HepG2 (cell line): ENCODE data around the gene CXCL17. TPM values are rescaled to one million over a fixed set of nuclear protein-coding genes. Genes with fewer than 3 reads are reported as not detected.
A peak's percentile ranks its signal among the peaks of the same experiment; 100 is the strongest.

Source experiments
- ATAC-seq: fragments of 200-7000 bp; cut with Tn5 transposase; 3 replicates; pipeline ENCODE4 v1.9.1; 2020; ENCODE audit warnings: mild to moderate bottlenecking, moderate library complexity
- BruUV-seq: library from RNA; stranded (reverse); fragments of 400-500 nt; replicated peaks from 2 replicates; lab custom pipeline; 2021; lab: Mats Ljungman, UMichigan
- CTCF ChIA-PET: fragments of 300-600 bp; formaldehyde crosslinking; extraction: SDS; loops from one replicate; lab custom pipeline; 2021; ENCODE audit warnings: low total read pairs, inconsistent platforms, low intra/inter-chr PET ratio; lab: Yijun Ruan, JAX
- POLR2A ChIA-PET: fragments of 350-600 bp; sonication (Branson Sonifier 250); formaldehyde crosslinking; loops from one replicate; lab custom pipeline; 2020; ENCODE audit warnings: antibody characterized with exemption, inconsistent platforms; lab: Yijun Ruan, JAX
- DNase-seq: peaks from one replicate; pipeline ENCODE4 v3.0.0-alpha.2; 2015; ENCODE audit warnings: low spot score
- FAIRE-seq: peaks from 3 replicates; lab custom pipeline; 2011; peaks lifted over from hg19 to GRCh38; lab: Jason Lieb, UNC
- H2AFZ ChIP-seq: one replicate; pipeline ENCODE4 v1.6.1; 2011; ENCODE audit warnings: low read length, inconsistent platforms
- H3K27ac ChIP-seq: fragments of 300-600 bp; 3 replicates; pipeline ENCODE4 v1.8.0; 2011; ENCODE audit warnings: mixed run types, mild to moderate bottlenecking, mixed read lengths, low read length, inconsistent platforms; ENCODE audit not compliant: insufficient read depth; ENCODE audit errors: extremely low read length
- H3K27me3 ChIP-seq, 2 experiments: fragments of 200-600 bp in 1 of 2; 2 replicates in 1 of 2; 3 replicates in 1 of 2; pipeline versions ENCODE4 v1.6.0 to v1.8.0; 2011; ENCODE audit warnings: low read length in 2 of 2, mild to moderate bottlenecking in 2 of 2, moderate library complexity in 2 of 2, inconsistent platforms in 1 of 2; ENCODE audit not compliant: insufficient read depth in 2 of 2, control insufficient read depth in 1 of 2
- H3K36me3 ChIP-seq, 2 experiments: fragments of 200-600 bp in 1 of 2; replicated peaks in 1 of 2; 2 replicates in 1 of 2; 3 replicates in 1 of 2; pipeline versions ENCODE4 v1.5.1 to v1.8.0; 2011; ENCODE audit warnings: low read length in 2 of 2, inconsistent platforms in 1 of 2; ENCODE audit not compliant: insufficient read depth in 2 of 2, control insufficient read depth in 1 of 2
- H3K4me1 ChIP-seq: 2 replicates; pipeline ENCODE4 v1.5.1; 2012; ENCODE audit warnings: low read length, inconsistent platforms; ENCODE audit not compliant: insufficient read depth
- H3K4me2 ChIP-seq: 2 replicates; pipeline ENCODE4 v1.6.0; 2011; ENCODE audit warnings: low read depth, low read length, inconsistent platforms
- H3K4me3 ChIP-seq, 3 experiments: fragments of 200-600 bp in 1 of 3; sonication (generic), shearing (Covaris generic) in 1 of 3; replicated peaks in 1 of 3; 2 replicates each; pipeline ENCODE4 v1.5.1; 2011 to 2016; ENCODE audit warnings: low read length in 3 of 3, inconsistent platforms in 2 of 3, low read depth in 2 of 3, mild to moderate bottlenecking in 2 of 3, control low read depth in 1 of 3, mixed read lengths in 1 of 3; ENCODE audit not compliant: insufficient read depth in 1 of 3
- H3K79me2 ChIP-seq: one replicate; pipeline ENCODE4 v1.6.1; 2011; ENCODE audit warnings: low read length, inconsistent platforms; ENCODE audit not compliant: insufficient read depth
- H3K9ac ChIP-seq: 2 replicates; pipeline ENCODE4 v1.6.0; 2011; ENCODE audit warnings: mild to moderate bottlenecking, low read depth, low read length, inconsistent platforms; ENCODE audit not compliant: insufficient read depth
- H3K9me3 ChIP-seq: 2 replicates; pipeline ENCODE4 v1.5.1; 2012; ENCODE audit warnings: mild to moderate bottlenecking, low read length
- H4K20me1 ChIP-seq: 2 replicates; pipeline ENCODE4 v1.6.0; 2011; ENCODE audit warnings: inconsistent platforms, mild to moderate bottlenecking, low read length, moderate library complexity; ENCODE audit not compliant: insufficient read depth
- BRD4 ChIP-seq: sonication (generic); formaldehyde crosslinking; IDR thresholded peaks from 2 replicates; pipeline ENCODE4 v1.4.0; 2020; ENCODE audit warnings: missing genetic modification reagents
- CEBPB ChIP-seq: IDR thresholded peaks from 2 replicates; pipeline ENCODE4 v1.6.1; 2011; ENCODE audit warnings: low read depth, low read length, improper control_type of control experiment, borderline replicate concordance
- FOXK1 ChIP-seq: sonication (generic); formaldehyde crosslinking; IDR thresholded peaks from 2 replicates; pipeline ENCODE4 v1.4.0; 2020; ENCODE audit warnings: low read depth, missing genetic modification reagents, borderline replicate concordance
- FOXP4 ChIP-seq: sonication (generic); formaldehyde crosslinking; IDR thresholded peaks from 2 replicates; pipeline ENCODE4 v1.4.0; 2020; ENCODE audit warnings: missing genetic modification reagents
- HNRNPL ChIP-seq: fragments of 200-400 bp; formaldehyde crosslinking; IDR thresholded peaks from 2 replicates; pipeline ENCODE4 v1.6.1; 2017; ENCODE audit warnings: mild to moderate bottlenecking, low read depth, low read length
- KDM2A ChIP-seq: sonication (generic); formaldehyde crosslinking; IDR thresholded peaks from 2 replicates; pipeline ENCODE4 v1.4.0; 2020; ENCODE audit warnings: low read depth, missing genetic modification reagents, borderline replicate concordance
- NBN ChIP-seq: fragments of 450-650 bp; conservative IDR thresholded peaks from 2 replicates; pipeline ENCODE4 v1.6.1; 2017
- NFKBIZ ChIP-seq: IDR thresholded peaks from 2 replicates; pipeline ENCODE4 v1.6.1; 2018; ENCODE audit warnings: missing genetic modification reagents, missing compliant biosample characterization
- PAF1 ChIP-seq: IDR thresholded peaks from 2 replicates; pipeline ENCODE4 v1.6.1; 2016; ENCODE audit warnings: missing genetic modification reagents, missing compliant biosample characterization
- RFXANK ChIP-seq: IDR thresholded peaks from 2 replicates; pipeline ENCODE4 v1.6.1; 2016
- TERF1 ChIP-seq: sonication (generic); formaldehyde crosslinking; IDR thresholded peaks from 2 replicates; pipeline ENCODE4 v1.8.0; 2022; ENCODE audit warnings: mild to moderate bottlenecking, missing genetic modification reagents, moderate library complexity
- U2AF1 ChIP-seq: fragments of 200-400 bp; formaldehyde crosslinking; optimal IDR thresholded peaks from 2 replicates; pipeline ENCODE3; 2017; ENCODE audit warnings: mild to moderate bottlenecking, low read depth, low read length
- ZBTB3 ChIP-seq: sonication (generic); formaldehyde crosslinking; IDR thresholded peaks from 2 replicates; pipeline ENCODE4 v1.4.0; 2020; ENCODE audit warnings: low read depth, mild to moderate bottlenecking, moderate library complexity, missing genetic modification reagents, borderline replicate concordance
- ZGPAT ChIP-seq: IDR thresholded peaks from 2 replicates; pipeline ENCODE4 v1.6.1; 2016; ENCODE audit warnings: mild to moderate bottlenecking
- ZNF12 ChIP-seq: sonication (generic); formaldehyde crosslinking; IDR thresholded peaks from 2 replicates; pipeline ENCODE4 v1.5.0; 2020; ENCODE audit warnings: missing genetic modification reagents
- ZNF124 ChIP-seq: sonication (generic); formaldehyde crosslinking; IDR thresholded peaks from 2 replicates; pipeline ENCODE4 v1.4.0; 2020; ENCODE audit warnings: missing genetic modification reagents
- ZNF33B ChIP-seq: sonication (generic); formaldehyde crosslinking; IDR thresholded peaks from 2 replicates; pipeline ENCODE4 v1.5.1; 2020; ENCODE audit warnings: mild to moderate bottlenecking, missing genetic modification reagents
- ZNF430 ChIP-seq: sonication (generic); formaldehyde crosslinking; IDR thresholded peaks from 2 replicates; pipeline ENCODE4 v1.9.0; 2021; ENCODE audit warnings: mild to moderate bottlenecking, missing genetic modification reagents
- ZNF441 ChIP-seq: sonication (generic); formaldehyde crosslinking; IDR thresholded peaks from 2 replicates; pipeline ENCODE4 v1.7.0; 2021; ENCODE audit warnings: missing genetic modification reagents, borderline replicate concordance
- WGBS: methylation state at CpG from one replicate; pipeline ENCODE4 v1.1.6; 2017; ENCODE audit warnings: low lambda C conversion rate; 5-methylcytosine and 5-hydroxymethylcytosine counted together
- in situ Hi-C: cut with HindIII; loops from 2 replicates; pipeline ENCODE4 v1.10.0; 2017; ENCODE audit warnings: low pct_unique_long_range_greater_than_20kb; ENCODE audit not compliant: extremely low pct_ligation_motif_present
- intact Hi-C: fragments of 100-400 bp; cut with micrococcal nuclease; formaldehyde crosslinking; loops from one replicate; pipeline ENCODE4 v1.10.0; 2022; ENCODE audit not compliant: unreplicated experiment
- polyA plus RNA-seq, 8 experiments: library from polyadenylated mRNA; depleted of rRNA in 3 of 8; stranded (reverse) in 7 of 8; unstranded in 1 of 8; fragments of >200 nt; fragmentation: Illumina TruSeq in 4 of 8; extraction: Trizol in 4 of 8; gene quantifications; 2 replicates each; pipeline versions ENCODE4 v1.2.1 to v1.2.3, GENCODE V29; 2011 to 2016; ENCODE audit warnings: low read depth in 4 of 8, missing spikeins in 1 of 8, mixed read lengths in 1 of 8; ENCODE audit not compliant: insufficient read depth in 1 of 8
- total RNA-seq, 5 experiments: library from RNA; depleted of rRNA; stranded (reverse); fragments of >200 nt; fragmentation: Illumina TruSeq; extraction: Trizol; gene quantifications; 2 replicates each; pipeline ENCODE4 v1.2.3, GENCODE V29; 2016; ENCODE audit warnings: low read depth in 1 of 5

The CXCL17 gene
- total and polyA plus RNA-seq, 2 of the 13 experiments (the other 11 are each of a cell fraction or from before 2014, with no cell fraction given), result 0.12 TPM; not detected in 1

- TF ChIP-seq ZBTB3 (peak; percentile 81), FOXK1 (CRISPR knock-in tag) (peak; percentile 81; the same call in 1 of the 2 replicates), NFKBIZ (CRISPR knock-in tag) (peak; percentile 93; the same call in 1 of the 2 replicates)
Measured at GRCh38 chr19:42480335-42481095, 37.8 kb upstream of the CXCL17 start (continued).

GRCh38 chr19:42479736-42480135 is 37.0 kb upstream of the CXCL17 start:
- intact Hi-C loops, result loop anchor here (2.0 kb wide), 2 partner anchors 19 to 49 kb away; partner anchors contain the start of gene CEACAM1

More at GRCh38 chr19:42479736-42480135, 37.0 kb upstream of the CXCL17 start:
- H3K27me3 ChIP-seq, result no peaks in the 10 kb centered on the region
- WGBS, result 96% methylated on average over 9 of the region's 9 CpGs
- H2AFZ ChIP-seq, result no peak overlapping the region
- H3K9ac ChIP-seq, result no peak overlapping the region
- DNase-seq, result no peak
- ChIA-PET CTCF (no interaction called here), POLR2A (interaction anchor here (1.0 to 1.9 kb wide), 3 partner anchors 9 to 48 kb away, joined by 8 to 9 read pairs (median 9); partner anchors contain the start of gene CEACAM1)
- ATAC-seq, result no peak
- no peaks in the 10 kb centered on the region for H4K20me1 ChIP-seq
- H3K79me2 ChIP-seq, result no peaks in the 10 kb centered on the region
- no TSS peak for BruUV-seq
- H3K36me3 ChIP-seq, result no peaks in the 10 kb centered on the region
- H3K27ac ChIP-seq, result no peak overlapping the region
- no peak for FAIRE-seq
- no peak overlapping the region for H3K4me2 ChIP-seq
- no peak overlapping the region for H3K4me3 ChIP-seq
- in situ Hi-C loops, result no loop called here
- H3K4me1 ChIP-seq, result peaks cover 59% of the 10 kb centered on the region
- no peaks in the 10 kb centered on the region for H3K9me3 ChIP-seq
- TF ChIP-seq ZNF12 (CRISPR knock-in tag), result no peak
- TF ChIP-seq NBN, result no peak
- no peak for TF ChIP-seq U2AF1
- no peak for TF ChIP-seq ZNF430 (CRISPR knock-in tag)
- TF ChIP-seq ZNF441 (CRISPR knock-in tag), result no peak
- TF ChIP-seq ZNF124 (CRISPR knock-in tag), result no peak
- no peak for TF ChIP-seq KDM2A (CRISPR knock-in tag)
- no peak for TF ChIP-seq CEBPB
- TF ChIP-seq ZNF33B (CRISPR knock-in tag), result no peak
- TF ChIP-seq HNRNPL, result no peak
- no peak for TF ChIP-seq BRD4 (CRISPR knock-in tag)
- TF ChIP-seq TERF1 (CRISPR knock-in tag), result no peak
- TF ChIP-seq PAF1, result no peak
- TF ChIP-seq RFXANK (CRISPR knock-in tag), result no peak
- TF ChIP-seq ZGPAT, result no peak
- TF ChIP-seq FOXP4 (CRISPR knock-in tag), result no peak
- TF ChIP-seq, all 625 proteins: peak for 0
